ENCODE measurements around the gene ADRM1.

The ADRM1 gene, protein sequence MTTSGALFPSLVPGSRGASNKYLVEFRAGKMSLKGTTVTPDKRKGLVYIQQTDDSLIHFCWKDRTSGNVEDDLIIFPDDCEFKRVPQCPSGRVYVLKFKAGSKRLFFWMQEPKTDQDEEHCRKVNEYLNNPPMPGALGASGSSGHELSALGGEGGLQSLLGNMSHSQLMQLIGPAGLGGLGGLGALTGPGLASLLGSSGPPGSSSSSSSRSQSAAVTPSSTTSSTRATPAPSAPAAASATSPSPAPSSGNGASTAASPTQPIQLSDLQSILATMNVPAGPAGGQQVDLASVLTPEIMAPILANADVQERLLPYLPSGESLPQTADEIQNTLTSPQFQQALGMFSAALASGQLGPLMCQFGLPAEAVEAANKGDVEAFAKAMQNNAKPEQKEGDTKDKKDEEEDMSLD

DNA sequence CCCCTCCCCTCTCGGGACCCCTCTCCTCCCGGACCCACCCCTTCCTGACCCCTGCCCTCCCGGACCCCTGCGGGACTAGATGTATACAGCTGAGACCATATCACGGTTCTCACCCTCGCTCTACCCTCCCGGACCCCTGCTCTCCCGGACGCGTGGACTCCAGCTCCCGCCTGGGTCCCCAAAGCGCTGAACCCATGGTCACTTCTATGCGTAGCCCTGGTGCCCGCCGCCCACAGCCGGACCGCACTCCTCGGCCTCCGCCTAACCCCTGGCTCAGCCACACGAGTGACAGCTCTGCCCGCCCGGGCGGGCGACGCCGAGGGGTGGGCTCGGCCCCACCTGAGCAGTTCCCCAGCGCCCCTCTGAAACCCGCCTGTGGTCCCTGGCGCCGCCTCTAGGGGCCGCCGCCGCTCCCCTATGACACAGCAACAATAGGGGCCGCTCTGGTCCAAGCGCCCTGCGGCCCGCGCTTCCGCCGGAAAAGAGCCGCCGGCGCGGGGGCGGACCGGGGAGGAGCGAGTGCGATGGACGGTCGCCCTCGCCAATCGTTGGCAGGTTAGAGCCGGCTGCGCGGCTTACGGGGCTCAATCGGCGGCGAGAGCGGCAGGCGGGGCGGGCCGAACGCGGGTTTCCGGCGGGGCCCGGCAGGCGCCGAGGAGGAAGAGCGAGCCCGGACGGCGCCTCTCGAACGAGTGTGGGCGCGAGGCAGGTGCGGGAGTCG is at the start of gene ADRM1:
ADRM1 (plus strand) TSS at position 657 of the 721 bp plus-strand sequence. CDS start 572 bp downstream, outside the sequence.
- FAIRE-seq = no peak
- DNase-seq (ENCODE audit: insufficient read length, low spot score) = peak; percentile 99
- TF ChIP-seq, protein P1, sequence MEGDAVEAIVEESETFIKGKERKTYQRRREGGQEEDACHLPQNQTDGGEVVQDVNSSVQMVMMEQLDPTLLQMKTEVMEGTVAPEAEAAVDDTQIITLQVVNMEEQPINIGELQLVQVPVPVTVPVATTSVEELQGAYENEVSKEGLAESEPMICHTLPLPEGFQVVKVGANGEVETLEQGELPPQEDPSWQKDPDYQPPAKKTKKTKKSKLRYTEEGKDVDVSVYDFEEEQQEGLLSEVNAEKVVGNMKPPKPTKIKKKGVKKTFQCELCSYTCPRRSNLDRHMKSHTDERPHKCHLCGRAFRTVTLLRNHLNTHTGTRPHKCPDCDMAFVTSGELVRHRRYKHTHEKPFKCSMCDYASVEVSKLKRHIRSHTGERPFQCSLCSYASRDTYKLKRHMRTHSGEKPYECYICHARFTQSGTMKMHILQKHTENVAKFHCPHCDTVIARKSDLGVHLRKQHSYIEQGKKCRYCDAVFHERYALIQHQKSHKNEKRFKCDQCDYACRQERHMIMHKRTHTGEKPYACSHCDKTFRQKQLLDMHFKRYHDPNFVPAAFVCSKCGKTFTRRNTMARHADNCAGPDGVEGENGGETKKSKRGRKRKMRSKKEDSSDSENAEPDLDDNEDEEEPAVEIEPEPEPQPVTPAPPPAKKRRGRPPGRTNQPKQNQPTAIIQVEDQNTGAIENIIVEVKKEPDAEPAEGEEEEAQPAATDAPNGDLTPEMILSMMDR (IDR thresholded peaks at IDR 0.05; ENCODE audit: insufficient read depth, missing control alignments) = peak; percentile 64

DNA sequence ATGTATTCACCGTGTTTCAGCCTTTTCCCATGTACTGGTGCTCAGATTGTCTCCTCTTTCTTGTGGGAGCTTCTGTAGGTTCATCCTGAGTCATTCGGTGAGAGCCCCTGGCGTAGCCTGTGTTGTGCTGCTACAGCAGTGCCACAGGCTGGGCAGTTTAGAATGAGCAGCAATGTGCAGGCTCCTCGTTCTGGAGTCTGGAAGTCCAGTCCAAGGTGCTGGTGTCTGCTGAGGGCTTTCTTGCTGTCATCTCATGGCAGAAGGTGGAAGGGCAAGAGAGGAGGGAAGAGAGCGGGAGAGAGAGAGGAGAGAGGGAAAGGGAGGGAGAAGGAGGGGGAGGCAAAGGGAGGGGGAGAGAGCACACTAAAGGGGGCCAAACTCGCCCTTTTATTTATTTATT is 49.4 kb upstream of the ADRM1 start:
- FAIRE-seq = no peak
- TF ChIP-seq, protein P1 (IDR thresholded peaks at IDR 0.05; ENCODE audit: insufficient read depth, missing control alignments) = no peak
- DNase-seq (ENCODE audit: insufficient read length, low spot score) = no peak

DNA sequence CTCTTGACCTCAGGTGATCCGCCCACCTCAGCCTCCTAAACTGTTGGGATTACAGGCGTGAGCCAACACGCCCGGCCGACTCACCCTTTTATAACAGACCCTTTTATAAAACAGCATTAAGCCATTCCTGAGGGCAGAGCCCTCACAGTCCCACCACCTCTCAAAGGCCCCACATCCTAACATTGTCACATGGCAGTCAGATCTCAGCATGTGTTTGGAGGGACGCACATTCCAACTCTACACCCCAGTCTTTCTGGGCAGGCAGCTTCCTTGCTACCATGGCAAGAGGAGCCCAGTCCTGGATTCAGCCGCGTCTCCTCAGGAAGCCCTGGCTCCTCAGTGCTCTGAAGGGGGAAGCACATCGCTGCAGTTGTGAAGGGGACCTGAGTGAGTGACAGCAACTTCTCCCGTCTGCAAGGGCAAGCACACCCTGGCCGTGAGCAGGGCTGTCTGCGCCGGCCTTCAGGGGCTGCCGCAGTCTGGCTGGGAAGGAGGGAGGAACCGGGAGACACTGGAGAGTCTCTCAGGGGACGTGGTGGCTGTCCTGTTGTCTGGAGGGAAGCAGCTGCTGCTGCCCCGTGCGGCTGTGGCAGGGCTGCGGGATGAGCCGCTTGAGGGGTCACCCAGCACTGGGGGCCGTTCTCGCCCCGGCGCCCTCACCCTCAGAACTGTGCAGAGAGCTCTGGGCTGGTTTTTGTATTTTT is 48.6 kb upstream of the ADRM1 start:
- FAIRE-seq (no peak), DNase-seq (ENCODE audit: insufficient read length, low spot score) (no peak)

DNA sequence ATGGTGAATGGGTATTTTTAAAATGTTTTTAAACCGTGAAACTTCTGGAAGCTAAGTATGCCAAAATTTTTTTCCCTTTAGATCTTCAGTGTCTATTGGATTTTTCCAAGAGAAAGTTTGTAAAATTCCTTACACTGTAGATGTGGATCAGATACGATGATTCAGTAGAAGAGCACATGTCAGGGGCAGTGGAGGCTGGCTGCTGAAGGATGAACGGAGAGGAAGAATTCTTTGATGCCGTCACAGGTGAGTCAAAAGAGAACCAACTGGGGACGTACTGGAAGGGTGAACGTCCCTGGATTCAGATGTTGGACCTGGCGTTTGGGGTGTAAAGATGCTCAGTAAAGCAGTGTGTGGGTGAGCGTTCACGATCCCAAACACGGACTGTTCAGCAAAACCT is 46.8 kb upstream of the ADRM1 start:
- DNase-seq (ENCODE audit: insufficient read length, low spot score) (no peak), FAIRE-seq (no peak)
- TF ChIP-seq, protein P1 (IDR thresholded peaks at IDR 0.05; ENCODE audit: insufficient read depth, missing control alignments) = no peak

More for the DNA sequence above, 48.6 kb upstream of the ADRM1 start:
- TF ChIP-seq, protein P1 (IDR thresholded peaks at IDR 0.05; ENCODE audit: insufficient read depth, missing control alignments) = no peak

DNA sequence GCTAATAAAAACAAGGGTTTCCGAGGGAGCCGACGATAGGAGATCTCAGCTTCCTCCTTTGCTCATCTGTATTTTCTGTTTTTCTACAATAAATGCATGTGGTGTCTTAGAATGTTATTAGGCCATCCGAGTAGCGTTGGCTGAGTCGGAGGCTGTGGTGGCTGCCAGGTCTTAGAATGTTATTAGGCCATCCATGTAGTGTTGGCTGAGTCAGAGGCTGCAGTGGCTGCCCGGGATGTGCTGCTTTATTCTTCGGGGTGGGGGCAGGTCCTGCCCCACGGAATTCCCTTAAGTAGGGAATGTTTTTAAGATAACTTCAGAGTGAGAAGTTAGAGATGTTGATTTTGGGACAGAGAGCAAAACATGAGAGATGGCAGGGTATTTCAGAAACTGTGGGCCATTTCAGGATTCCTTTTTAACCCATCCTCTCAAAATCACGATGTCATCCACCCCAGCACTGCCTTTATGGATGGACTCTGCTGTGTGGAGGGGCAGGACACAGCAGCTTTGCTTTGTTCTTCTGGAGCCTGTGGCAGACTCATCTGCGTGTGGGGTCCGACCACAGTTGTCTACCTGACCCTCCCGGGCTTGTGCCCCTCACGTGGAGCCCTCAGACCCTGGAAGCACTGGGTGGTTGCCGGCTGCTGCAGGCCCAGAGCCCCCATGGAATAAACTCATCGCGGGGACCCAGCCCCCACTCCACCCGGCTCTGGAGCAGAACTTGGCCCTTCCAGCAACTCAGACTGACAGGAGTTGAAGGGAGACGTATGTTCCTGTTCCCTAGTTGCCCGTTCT is 44.1 kb upstream of the ADRM1 start:
- FAIRE-seq (no peak), DNase-seq (ENCODE audit: insufficient read length, low spot score) (no peak)
- TF ChIP-seq, protein P1 (IDR thresholded peaks at IDR 0.05; ENCODE audit: insufficient read depth, missing control alignments) = no peak

DNA sequence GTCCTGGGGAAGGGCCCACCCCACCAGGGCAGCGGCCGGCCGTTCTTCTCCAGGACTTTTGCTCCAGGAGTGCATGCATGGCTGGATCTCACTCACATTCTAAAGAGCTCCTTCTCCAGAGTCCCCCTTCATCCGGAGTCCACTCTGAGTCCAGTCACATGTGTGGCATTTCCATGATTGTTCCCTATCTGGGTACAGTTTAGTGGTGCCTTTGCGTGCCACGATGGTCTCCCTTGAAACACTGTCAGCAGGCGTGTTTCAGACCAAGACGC is 43.6 kb upstream of the ADRM1 start:
- FAIRE-seq (no peak), DNase-seq (ENCODE audit: insufficient read length, low spot score) (no peak)
- TF ChIP-seq, protein P1 (IDR thresholded peaks at IDR 0.05; ENCODE audit: insufficient read depth, missing control alignments) = no peak

Data from D721Med (cell line).